Fibroblast of lung (primary cell): ENCODE measurements around the gene IFT22.
"Not testable (repeated sequence)": the region's sequence is repeated elsewhere in the genome, so short reads cannot be mapped to it uniquely, and the experiment has no call there.

Experiments
- CTCF ChIP-seq, 2 donors: IDR thresholded peaks in 1 of 2; conservative IDR thresholded peaks in 1 of 2; 1 replicate in 1 of 2; 2 replicates in 1 of 2; pipeline ENCODE4 v1.5.1; 2011 to 2012; ENCODE audit warnings: low read length in 2 of 2, control low read depth in 1 of 2, inconsistent platforms in 1 of 2, low read depth in 1 of 2, mild to moderate bottlenecking in 1 of 2
- EZH2 ChIP-seq: IDR thresholded peaks from 2 replicates; pipeline ENCODE4 v1.5.1; 2012; ENCODE audit warnings: low read length, control low read depth, mild to moderate bottlenecking; ENCODE audit errors: missing control alignments

GRCh38 chr7:101289687-101290086, 31.9 kb downstream of the IFT22 start:
- TF ChIP-seq EZH2; CTCF (conservative IDR thresholded peaks at IDR 0.05 in 1 of 2, IDR thresholded peaks at IDR 0.05 in 1 of 2; ENCODE audit: low read depth in 1 of 2, low read length in 2 of 2): not testable (repeated sequence)
